Measurements from ENCODE around the gene HRG.

GRCh38 chr3:186683979-186684378 is 18.2 kb downstream of the HRG start:
- TF ChIP-seq CTCF (IDR thresholded peaks at IDR 0.05 in 4 of 5, conservative IDR thresholded peaks at IDR 0.05 in 1 of 5) (no peak), POLR2A (IDR thresholded peaks at IDR 0.05) (no peak)
